A549 (cell line): Measurements from ENCODE around the gene PRXL2A.

Experiments
- CBX8 ChIP-seq: fragments of 200-600 bp; sonication (generic); IDR thresholded peaks from 2 replicates; pipeline ENCODE4 v1.6.1; 2016
- EP300 ChIP-seq, 2 experiments: fragments of >200 bp; sonication (Bioruptor Twin); formaldehyde crosslinking; IDR thresholded peaks; 2 replicates in 1 of 2; 3 replicates in 1 of 2; pipeline ENCODE4 v1.6.1; 2016 to 2017
- JUN ChIP-seq, 2 experiments: fragments of >200 bp; sonication (Bioruptor Twin); formaldehyde crosslinking; IDR thresholded peaks; 2 replicates in 1 of 2; 3 replicates in 1 of 2; pipeline ENCODE4 v1.6.1; 2016 to 2017
- JUNB ChIP-seq: fragments of >200 bp; sonication (Bioruptor Twin); formaldehyde crosslinking; IDR thresholded peaks from 2 replicates; pipeline ENCODE4 v1.6.1; 2016
- KDM1A ChIP-seq: fragments of 200-600 bp; sonication (generic); IDR thresholded peaks from 2 replicates; pipeline ENCODE4 v1.6.1; 2016; ENCODE audit warnings: low read depth, mild to moderate bottlenecking
- MYC ChIP-seq: IDR thresholded peaks from 2 replicates; pipeline ENCODE4 v1.6.1; 2012; ENCODE audit warnings: mild to moderate bottlenecking, inconsistent platforms, low read length, improper control_type of control experiment, borderline replicate concordance
- POLR2A ChIP-seq: IDR thresholded peaks from 2 replicates; pipeline ENCODE4 v1.6.1; 2012; ENCODE audit warnings: mild to moderate bottlenecking, low read length
- RAD21 ChIP-seq, 2 experiments: fragments of >200 bp in 1 of 2; sonication (Bioruptor Twin) in 1 of 2; formaldehyde crosslinking in 1 of 2; IDR thresholded peaks in 1 of 2; conservative IDR thresholded peaks in 1 of 2; 2 replicates in 1 of 2; 3 replicates in 1 of 2; pipeline ENCODE4 v1.6.1; 2012 to 2018; ENCODE audit warnings: inconsistent platforms in 1 of 2
- ZFP36 ChIP-seq: fragments of 450-650 bp; IDR thresholded peaks from 2 replicates; pipeline ENCODE4 v1.6.1; 2014; ENCODE audit warnings: borderline replicate concordance; ENCODE audit not compliant: partially characterized antibody
- TF ChIP-seq, protein P1 (sequence below): fragments of >200 bp; sonication (Bioruptor Twin); formaldehyde crosslinking; IDR thresholded peaks from 3 replicates; pipeline ENCODE4 v1.5.1; 2016
- TF ChIP-seq, protein P2 (sequence below): fragments of 200-600 bp; sonication (generic); IDR thresholded peaks from 2 replicates; pipeline ENCODE4 v1.6.1; 2016; ENCODE audit warnings: antibody characterized with exemption, mild to moderate bottlenecking, moderate library complexity
- TF ChIP-seq, protein P3 (sequence below): fragments of 450-650 bp; IDR thresholded peaks from 2 replicates; pipeline ENCODE4 v1.6.1; 2014; ENCODE audit warnings: antibody characterized with exemption

GRCh38 chr10:80411267-80411668, 2.9 kb downstream of the PRXL2A start:
- no peak for TF ChIP-seq RAD21 (conservative IDR thresholded peaks at IDR 0.05 in 1 of 2, IDR thresholded peaks at IDR 0.05 in 1 of 2)
- no peak for TF ChIP-seq MYC
- TF ChIP-seq KDM1A: no peak
- TF ChIP-seq, protein P1, sequence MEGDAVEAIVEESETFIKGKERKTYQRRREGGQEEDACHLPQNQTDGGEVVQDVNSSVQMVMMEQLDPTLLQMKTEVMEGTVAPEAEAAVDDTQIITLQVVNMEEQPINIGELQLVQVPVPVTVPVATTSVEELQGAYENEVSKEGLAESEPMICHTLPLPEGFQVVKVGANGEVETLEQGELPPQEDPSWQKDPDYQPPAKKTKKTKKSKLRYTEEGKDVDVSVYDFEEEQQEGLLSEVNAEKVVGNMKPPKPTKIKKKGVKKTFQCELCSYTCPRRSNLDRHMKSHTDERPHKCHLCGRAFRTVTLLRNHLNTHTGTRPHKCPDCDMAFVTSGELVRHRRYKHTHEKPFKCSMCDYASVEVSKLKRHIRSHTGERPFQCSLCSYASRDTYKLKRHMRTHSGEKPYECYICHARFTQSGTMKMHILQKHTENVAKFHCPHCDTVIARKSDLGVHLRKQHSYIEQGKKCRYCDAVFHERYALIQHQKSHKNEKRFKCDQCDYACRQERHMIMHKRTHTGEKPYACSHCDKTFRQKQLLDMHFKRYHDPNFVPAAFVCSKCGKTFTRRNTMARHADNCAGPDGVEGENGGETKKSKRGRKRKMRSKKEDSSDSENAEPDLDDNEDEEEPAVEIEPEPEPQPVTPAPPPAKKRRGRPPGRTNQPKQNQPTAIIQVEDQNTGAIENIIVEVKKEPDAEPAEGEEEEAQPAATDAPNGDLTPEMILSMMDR: no peak
- TF ChIP-seq, protein P2, sequence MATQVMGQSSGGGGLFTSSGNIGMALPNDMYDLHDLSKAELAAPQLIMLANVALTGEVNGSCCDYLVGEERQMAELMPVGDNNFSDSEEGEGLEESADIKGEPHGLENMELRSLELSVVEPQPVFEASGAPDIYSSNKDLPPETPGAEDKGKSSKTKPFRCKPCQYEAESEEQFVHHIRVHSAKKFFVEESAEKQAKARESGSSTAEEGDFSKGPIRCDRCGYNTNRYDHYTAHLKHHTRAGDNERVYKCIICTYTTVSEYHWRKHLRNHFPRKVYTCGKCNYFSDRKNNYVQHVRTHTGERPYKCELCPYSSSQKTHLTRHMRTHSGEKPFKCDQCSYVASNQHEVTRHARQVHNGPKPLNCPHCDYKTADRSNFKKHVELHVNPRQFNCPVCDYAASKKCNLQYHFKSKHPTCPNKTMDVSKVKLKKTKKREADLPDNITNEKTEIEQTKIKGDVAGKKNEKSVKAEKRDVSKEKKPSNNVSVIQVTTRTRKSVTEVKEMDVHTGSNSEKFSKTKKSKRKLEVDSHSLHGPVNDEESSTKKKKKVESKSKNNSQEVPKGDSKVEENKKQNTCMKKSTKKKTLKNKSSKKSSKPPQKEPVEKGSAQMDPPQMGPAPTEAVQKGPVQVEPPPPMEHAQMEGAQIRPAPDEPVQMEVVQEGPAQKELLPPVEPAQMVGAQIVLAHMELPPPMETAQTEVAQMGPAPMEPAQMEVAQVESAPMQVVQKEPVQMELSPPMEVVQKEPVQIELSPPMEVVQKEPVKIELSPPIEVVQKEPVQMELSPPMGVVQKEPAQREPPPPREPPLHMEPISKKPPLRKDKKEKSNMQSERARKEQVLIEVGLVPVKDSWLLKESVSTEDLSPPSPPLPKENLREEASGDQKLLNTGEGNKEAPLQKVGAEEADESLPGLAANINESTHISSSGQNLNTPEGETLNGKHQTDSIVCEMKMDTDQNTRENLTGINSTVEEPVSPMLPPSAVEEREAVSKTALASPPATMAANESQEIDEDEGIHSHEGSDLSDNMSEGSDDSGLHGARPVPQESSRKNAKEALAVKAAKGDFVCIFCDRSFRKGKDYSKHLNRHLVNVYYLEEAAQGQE: no peak
- no peak for TF ChIP-seq POLR2A
- no peak for TF ChIP-seq ZFP36
- TF ChIP-seq EP300 (IDR thresholded peaks at IDR 0.05): no peak
- TF ChIP-seq, protein P3, sequence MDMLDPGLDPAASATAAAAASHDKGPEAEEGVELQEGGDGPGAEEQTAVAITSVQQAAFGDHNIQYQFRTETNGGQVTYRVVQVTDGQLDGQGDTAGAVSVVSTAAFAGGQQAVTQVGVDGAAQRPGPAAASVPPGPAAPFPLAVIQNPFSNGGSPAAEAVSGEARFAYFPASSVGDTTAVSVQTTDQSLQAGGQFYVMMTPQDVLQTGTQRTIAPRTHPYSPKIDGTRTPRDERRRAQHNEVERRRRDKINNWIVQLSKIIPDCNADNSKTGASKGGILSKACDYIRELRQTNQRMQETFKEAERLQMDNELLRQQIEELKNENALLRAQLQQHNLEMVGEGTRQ: no peak
- TF ChIP-seq JUNB: no peak
- TF ChIP-seq JUN (IDR thresholded peaks at IDR 0.05): no peak
- no peak for TF ChIP-seq CBX8
